Pons (tissue), 1 donor: Measurements from ENCODE around the gene NFE2L2.
"Not testable (repeated sequence)": the region's sequence is repeated elsewhere in the genome, so short reads cannot be mapped to it uniquely, and the experiment has no call there.

Experiments used
- DNase-seq: peaks from one replicate; pipeline ENCODE4 v3.0.0-alpha.2; 2016; ENCODE audit warnings: low spot score

NFE2L2 gene

DNA sequence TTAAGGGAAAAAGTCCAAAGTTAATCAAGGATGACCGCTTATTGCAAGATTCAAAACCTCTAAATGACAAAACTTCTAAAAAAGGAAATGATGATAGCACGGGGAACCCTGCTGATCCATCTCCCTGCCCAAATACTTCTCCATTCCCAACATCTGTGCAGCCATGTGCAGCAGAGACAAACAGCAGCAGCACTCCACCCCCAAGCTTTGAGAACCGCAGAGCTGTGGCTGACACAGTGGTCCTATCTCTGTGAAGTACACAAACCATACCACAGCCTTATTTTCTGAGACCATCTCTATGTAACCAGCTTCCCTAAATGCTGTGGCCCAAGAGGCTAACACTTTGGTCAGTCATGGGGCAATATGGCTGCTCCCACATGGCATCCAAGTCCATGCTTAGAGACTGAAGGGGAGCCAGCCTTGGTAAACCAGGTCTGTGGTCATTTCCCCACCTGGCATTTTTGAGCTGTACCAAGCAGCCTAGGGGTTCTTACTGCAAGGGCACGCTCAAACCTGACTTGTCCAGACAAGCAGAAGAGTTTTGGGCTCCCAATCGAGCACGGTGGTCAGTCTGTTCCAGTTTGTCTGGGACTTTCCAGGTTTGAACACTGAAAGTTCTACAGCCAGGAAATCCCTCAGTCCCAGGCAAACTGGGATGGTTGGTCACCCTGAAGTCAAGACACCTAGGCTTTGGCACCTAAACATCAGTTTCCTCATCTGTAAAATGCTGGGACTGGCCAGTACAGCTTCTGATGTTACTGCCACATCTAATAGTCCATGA lies 17.1 kb upstream of the NFE2L2 start:
- no peak for DNase-seq

DNA sequence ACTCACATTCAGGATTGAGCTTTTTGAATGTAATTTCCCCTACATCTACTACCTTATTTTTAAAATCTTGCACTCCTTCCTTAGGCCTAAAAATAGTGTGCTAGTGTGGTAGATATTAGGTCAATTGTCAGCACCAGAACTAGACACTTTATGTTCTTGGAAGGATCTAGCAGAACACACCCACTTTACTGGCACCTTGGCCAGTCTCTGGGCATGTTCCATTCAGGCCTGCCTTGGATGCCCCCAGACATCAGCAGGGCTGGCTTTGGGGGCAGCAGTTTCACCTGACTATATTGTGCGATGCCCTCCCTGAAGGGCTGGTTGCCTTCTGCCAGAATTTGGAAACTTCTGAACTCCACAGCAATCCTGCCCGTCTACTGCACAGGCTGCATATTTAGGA lies 15.3 kb upstream of the NFE2L2 start:
- DNase-seq = no peak

GRCh38 chr2:177275743-177276055 lies 11.2 kb upstream of the NFE2L2 start:
- no peak for DNase-seq

DNA sequence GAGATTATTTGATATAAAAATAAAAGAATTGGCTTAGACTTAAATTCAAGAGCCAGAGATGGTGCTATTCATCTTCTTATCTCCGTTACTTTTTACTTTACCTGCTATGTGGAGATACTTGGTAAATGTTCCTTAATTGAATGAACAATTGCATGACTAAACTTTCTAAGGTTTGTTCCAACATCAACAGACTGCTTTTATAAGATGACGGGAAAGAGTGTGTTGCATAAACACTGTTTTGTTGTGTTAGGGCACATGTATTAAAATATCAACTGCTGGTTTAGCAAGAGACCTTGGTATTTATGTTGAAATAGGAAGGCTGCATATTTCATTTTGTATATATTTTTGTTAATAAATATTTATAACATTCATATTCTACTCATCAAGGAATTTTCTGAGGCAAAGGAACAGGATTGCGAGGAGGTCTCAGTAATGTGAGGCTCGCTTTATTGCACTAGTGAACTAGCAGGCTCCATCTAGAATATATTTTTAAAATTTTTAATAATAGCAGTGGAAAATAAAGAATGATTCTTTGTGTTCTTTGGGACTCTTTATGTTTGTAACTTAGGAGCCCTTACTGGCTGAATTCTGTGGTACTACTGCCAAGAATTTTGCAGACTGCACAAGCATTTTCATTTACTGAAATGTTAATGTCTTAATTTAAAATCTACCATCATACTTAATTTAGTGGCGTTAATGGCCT lies 10.7 kb upstream of the NFE2L2 start:
- DNase-seq = no peak

GRCh38 chr2:177273408-177273807 lies 8.9 kb upstream of the NFE2L2 start:
- no peak for DNase-seq

GRCh38 chr2:177272765-177273164 lies 8.2 kb upstream of the NFE2L2 start:
- no peak for DNase-seq

- no peak for DNase-seq
These were observed 7.6 kb upstream of the NFE2L2 start for GRCh38 chr2:177271981-177272666.

DNA sequence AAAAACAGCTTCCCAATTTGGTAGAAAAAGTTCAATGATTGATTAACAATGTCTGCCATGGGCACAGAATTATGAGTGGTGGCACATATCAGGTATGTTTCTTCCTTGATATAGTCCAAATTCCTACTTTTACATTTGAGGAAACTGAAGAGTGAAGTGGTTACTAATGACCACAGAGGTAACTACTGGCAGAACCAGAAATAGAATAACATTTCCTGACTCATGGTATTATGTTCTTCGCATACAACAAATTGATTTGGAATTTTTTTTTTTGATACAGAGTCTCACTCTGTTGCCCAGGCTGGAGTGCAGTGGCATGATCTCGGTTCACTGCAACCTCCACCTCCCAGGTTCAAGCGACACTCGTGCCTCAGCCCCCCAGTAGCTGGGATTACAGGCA lies 6.0 kb upstream of the NFE2L2 start:
- no peak for DNase-seq

DNA sequence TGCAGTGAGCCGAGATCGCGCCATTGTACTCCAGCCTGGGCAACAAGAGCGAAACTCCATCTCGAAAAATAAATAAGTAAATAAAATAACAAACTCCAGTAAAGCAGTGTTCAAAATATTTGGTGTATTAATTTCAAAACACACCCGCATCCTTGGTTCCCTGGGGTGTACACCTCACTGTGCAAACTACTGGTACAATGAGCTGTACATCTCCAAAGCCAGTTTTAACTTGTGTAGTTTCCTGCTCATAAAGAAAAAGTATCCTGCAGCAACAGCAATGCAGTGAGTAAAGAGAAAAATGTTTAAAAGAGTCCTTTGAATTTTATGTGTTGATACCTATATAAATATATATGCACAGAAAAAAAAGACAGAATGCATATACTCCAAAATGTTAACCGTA lies 4.4 kb upstream of the NFE2L2 start:
- no peak for DNase-seq

DNA sequence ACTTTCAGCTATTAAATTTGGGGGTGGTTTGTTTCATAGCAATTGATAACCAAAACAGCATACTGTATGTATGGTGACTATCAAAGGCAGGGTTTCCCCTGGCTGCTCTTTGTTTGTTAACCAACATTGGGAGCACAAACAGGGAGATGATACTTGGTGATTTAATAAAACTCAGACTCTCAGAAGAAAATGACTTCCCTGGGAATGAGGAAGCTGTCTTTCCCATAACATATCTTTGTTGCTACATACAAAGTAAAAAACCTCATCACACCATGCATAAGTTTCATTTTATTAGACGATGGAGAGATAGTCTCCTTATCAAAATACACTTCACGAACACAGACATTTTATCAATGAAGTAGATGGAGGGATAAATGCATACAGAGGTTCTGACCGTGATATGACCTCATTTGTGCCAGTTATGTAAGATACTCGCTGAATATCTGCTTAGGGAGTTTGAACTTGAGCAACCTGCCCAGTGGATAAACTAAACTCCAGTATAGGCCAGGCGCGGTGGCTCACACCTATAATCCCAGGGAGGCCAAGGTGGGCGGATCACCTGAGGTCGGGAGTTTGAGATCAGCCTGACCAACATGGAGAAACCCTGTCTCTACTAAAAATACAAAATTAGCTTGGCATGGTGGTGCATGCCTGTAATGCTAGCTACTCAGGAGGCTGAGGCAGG lies 3.8 kb upstream of the NFE2L2 start:
- DNase-seq = no peak

DNA sequence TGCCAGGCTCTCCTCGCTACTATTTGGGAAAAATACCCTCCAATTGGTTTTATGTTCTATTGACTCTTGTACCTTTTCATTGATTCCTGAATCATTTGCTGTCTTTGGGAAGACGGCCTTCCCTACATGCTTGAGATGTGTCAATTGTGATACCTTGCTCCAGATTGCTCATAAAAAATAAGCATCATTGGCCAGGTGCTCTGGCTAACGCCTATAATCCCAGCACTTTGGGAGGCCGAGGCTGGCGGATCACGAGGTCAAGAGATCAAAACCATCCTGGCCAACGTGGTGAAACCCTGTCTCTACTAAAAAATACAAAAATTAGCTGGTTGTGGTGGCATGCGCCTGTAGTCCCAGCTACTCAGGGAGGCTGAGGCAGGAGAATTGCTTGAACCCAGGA lies 2.4 kb upstream of the NFE2L2 start:
- not testable (repeated sequence) for DNase-seq

GRCh38 chr2:177265824-177266817 lies 1.6 kb upstream of the NFE2L2 start:
- DNase-seq = no peak

GRCh38 chr2:177264209-177264692 lies 276 bp downstream of the NFE2L2 start:
- DNase-seq = no peak

DNA sequence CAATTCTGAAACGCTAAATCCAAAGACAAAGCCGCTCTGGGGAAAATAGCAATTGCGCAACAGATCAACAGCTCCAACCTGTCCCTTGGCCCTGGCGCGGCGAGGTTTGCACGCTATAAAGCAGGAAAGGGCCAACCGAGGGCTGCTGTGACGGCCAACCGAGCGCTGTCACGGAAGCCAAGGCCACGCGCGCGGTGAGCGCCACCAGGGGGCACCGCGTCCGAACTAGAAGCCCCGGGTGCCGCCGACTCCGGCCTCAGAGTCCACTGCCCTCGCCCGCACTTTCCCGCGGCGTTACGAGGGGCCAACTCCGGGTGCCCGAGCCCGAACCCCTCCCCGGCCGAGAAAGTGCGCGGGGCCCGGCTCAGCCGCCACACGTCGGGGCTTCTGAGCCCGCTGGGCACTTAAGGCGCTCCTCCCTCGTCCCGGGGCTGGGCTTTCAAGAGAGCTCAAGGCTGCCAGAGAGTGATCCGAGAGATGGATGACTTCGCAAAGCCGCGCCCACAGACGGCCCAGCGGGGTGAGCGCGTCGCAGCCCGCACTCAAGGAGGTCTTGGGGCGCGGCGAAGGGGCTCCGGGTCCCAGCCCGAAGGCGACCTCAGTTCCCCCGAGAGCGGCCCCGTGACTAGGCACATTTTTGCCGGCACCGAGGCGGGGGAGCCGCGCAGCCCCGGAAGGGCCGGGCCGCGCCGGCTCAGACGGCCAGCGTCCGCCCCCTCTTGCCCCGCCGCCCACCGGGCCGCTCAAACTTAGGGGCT lies 897 bp downstream of the NFE2L2 start:
- peak; percentile 95 for DNase-seq

DNA sequence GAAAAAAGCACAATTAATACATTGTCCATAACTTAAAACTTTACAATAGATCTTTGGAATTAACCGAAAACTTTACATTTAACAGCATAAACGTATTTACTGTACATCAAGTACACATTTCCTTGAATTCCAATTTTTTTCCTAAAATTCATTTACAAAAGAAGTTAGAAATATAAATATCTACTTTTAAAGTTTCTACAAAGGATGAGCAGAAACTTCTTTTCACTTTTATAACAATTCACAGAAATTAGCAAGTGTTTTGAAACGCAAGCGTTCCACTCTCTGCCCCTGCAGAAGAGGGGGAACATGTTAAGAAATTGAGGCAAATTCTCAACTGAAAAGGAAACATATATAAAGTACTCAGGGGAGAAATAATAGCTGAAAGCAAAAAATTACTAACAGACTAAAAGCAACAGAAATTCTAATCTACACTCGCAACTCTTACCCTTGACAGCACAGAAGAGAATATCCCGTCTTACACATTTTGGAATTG lies 1.5 kb downstream of the NFE2L2 start:
- DNase-seq = no peak

- DNase-seq = no peak
These were observed 2.4 kb downstream of the NFE2L2 start for GRCh38 chr2:177262092-177262491.

DNA sequence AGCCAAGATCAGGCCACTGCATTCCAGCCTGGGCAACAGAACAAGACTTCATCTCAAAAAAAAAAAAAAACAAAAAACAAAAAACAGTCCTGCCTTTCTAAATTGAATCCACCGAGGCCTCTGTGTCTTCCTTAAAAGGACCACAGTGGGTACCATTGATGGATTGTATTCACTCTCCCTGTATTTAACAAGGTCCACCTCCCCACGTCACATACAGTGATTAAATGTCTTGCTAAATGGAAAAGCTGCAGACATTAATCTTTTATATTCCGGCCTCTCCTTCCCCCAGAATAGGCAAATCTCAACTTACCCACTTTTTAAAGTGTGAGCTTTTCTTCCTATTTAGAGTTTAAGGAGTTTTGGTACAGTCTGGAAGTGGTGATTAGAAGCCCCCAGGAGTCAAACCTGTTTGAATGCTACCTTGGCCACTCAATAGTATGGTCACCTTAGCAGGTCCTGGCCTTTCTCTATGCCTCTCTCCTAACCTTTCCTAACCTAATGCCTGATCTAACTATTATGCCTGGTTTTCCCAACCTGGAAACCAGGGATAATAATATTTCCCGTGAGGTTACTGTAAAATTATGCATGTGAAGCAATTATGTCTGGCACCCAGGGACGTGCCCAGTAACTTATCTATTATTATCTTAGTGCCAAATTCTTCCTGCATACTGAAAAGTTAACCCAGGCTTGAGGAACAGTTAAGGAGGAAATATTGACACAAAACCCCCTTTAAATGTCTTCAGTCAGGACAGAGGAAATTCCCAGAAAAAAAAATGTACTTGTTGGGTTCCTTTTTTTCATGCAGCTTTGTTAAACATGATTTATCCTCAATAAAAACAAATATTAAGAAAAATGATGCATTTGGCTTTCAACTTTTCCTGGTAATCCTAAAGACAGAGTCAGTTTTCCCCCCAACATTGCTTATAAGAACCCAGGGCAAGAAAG lies 3.1 kb downstream of the NFE2L2 start:
- peak; percentile 62 for DNase-seq

DNA sequence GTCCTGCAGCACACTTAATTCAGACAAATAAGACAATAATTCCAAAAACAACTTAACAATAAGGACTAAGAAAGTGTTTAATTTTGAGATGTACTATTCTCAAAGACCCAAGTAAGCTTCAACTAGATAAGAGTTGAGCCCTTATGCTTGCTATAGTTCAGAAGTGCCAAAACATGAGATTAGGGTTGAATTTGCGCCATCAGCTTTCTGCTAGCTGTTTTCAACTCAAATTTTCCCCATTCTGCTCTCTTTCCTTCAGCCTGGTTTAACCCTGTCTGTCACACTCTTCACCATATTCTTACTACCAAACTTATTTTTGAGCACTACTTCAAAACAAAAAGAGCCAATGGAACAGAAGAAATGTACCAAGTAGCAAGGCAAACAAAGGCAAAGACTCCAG lies 4.1 kb downstream of the NFE2L2 start:
- DNase-seq = no peak

- DNase-seq = no peak
These were observed 6.5 kb downstream of the NFE2L2 start for GRCh38 chr2:177258059-177258458.
